HG03575 (cell line): ENCODE results near the gene TET3.

ENCODE experiments used
- ATAC-seq: cut with Tn5 transposase; IDR thresholded peaks from one replicate; pipeline ENCODE4 v1.9.1; 2021; ENCODE audit not compliant: unreplicated experiment, insufficient number of reproducible peaks, low FRiP score; ENCODE audit errors: extremely low read depth

TET3 gene

GRCh38 chr2:74021407-74021755 lies 36.7 kb downstream of the TET3 start:
- no peak for ATAC-seq

GRCh38 chr2:74024216-74024615 lies 39.5 kb downstream of the TET3 start:
- ATAC-seq = no peak

DNA sequence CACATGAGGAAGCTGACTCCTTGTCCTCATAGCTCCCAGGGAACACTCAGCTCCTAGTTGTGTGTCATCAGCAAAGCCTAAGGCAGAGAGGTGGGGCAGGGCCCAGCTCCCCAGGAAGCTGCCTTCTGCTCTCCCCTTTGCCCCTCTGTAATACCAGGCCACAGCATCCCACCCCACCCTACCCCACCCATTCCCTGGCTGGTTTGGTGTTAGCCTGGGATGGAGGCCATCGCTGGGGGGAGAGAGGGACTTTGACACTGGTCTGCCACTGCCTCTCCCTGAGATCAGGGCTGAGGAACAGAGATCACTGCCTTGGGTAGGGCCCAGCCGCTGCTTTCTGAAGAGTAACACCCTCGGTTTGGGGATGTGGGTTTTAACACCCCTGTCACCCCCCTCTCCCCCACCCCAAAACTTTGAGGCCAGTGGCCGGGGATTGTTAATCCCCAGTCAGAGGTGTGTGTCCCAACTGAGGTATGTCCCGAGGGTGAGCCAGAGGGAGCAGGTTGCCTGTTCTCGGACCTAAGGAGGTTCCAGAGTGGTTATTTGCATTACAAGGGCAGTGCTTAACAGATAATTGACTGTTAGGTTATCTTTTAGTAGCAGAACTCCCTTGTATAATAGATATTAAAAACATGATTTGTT lies 41.4 kb downstream of the TET3 start:
- ATAC-seq = no peak

DNA sequence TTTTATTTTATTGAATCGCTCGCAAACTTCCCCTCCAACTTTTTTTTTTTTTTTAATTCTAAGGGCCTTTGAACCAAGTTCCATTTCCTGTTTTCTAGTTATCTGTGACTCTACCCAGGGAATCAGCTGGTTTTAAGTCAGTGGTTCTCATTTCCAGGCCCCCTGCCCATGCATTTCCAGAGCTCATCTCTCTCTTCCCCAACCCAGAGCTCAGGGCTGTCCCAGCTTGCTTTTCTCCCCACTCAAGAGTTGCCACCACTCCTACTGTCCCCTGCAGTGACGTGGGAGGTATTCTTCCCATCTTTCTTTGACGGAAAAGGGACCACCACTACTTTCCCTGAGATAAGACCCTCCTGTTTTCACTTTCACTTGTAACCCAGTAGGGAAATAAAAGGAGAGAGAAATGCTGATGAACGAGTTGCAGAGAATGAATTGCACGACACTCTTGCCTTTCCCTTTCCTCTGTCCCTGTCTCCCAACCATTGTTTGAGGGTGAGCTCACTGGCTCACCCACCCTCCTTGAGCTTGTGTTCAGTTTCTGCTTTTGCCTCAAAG lies 42.1 kb downstream of the TET3 start:
- ATAC-seq = no peak

GRCh38 chr2:74027496-74027895 lies 42.8 kb downstream of the TET3 start:
- ATAC-seq = no peak

GRCh38 chr2:74028290-74028689 lies 43.6 kb downstream of the TET3 start:
- ATAC-seq = no peak

DNA sequence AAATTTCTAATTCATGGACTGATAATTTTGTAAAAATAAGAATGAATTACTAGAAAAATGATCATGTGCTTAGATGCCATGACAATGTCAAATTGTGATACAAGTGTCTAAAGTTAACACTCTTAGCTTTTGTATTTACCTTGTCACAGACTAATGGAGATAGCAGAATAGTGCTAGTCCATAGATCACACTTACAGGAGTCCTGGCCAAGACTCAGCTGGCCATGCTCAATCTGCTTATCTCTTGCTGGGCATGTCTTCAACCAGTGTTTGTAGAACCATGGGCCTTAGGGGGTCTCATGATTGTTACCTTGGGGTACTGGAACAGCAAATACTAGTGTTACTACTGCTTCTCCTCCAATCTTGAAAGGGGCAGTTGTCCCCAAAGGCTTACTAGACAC lies 44.0 kb downstream of the TET3 start:
- ATAC-seq = no peak

GRCh38 chr2:74029714-74030397 lies 45.1 kb downstream of the TET3 start:
- ATAC-seq = no peak

GRCh38 chr2:74031221-74031620 lies 46.5 kb downstream of the TET3 start:
- ATAC-seq = no peak

- ATAC-seq = no peak
Measured at GRCh38 chr2:74031959-74032287, 47.2 kb downstream of the TET3 start.

DNA sequence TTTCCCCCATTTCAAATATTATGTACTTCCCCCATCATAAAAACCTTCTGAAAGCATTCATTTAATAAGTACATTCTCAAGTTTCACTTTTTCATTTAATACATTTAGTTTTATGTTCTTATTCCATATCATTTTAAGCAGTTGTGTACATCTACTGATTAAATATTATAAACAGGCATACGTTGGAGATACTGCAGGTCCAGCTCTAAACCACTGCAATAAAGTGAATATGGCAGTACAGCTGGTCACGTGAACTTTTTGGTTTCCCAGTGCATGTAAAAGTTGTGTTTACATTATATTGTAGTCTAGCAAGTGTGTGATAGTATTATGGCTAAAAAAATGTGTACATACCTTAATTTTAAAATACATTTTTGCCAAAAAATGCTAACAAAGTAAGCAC lies 48.7 kb downstream of the TET3 start:
- no peak for ATAC-seq
